DMS79 treated with DMSO at 0.1 percent for 48 hours (cell line): ENCODE results near the gene VIM.
A peak's percentile ranks its signal among the peaks of the same experiment; 100 is the strongest.

ENCODE experiments used
- DNase-seq: peaks from one replicate; lab custom pipeline; 2025; lab: John Stamatoyannopoulos, UW

VIM gene

GRCh38 chr10:17209881-17210280, 18.2 kb upstream of the VIM start:
- no peak for DNase-seq

- DNase-seq = no peak
Observed at GRCh38 chr10:17210361-17210760, 17.7 kb upstream of the VIM start.

- DNase-seq = no peak
Observed at GRCh38 chr10:17212802-17213221, 15.2 kb upstream of the VIM start.

GRCh38 chr10:17213646-17214349, 14.2 kb upstream of the VIM start:
- no peak for DNase-seq

GRCh38 chr10:17214526-17214925, 13.5 kb upstream of the VIM start:
- no peak for DNase-seq

- no peak for DNase-seq
Observed at GRCh38 chr10:17214971-17215781, 12.9 kb upstream of the VIM start.

GRCh38 chr10:17215782-17216122, 12.3 kb upstream of the VIM start:
- DNase-seq = no peak

- no peak for DNase-seq
Observed at GRCh38 chr10:17216217-17216900, 11.7 kb upstream of the VIM start.

GRCh38 chr10:17216901-17217395, 11.1 kb upstream of the VIM start:
- DNase-seq = no peak

- DNase-seq = no peak
Observed at GRCh38 chr10:17217631-17218232, 10.3 kb upstream of the VIM start.

- DNase-seq = peak; percentile 14
Observed at GRCh38 chr10:17219024-17219423, 9.0 kb upstream of the VIM start.

GRCh38 chr10:17220652-17221100, 7.4 kb upstream of the VIM start:
- DNase-seq = no peak

GRCh38 chr10:17222329-17222728, 5.7 kb upstream of the VIM start:
- DNase-seq = no peak

- DNase-seq = no peak
Observed at GRCh38 chr10:17225808-17226207, 2.2 kb upstream of the VIM start.

GRCh38 chr10:17226891-17227303, 1.1 kb upstream of the VIM start:
- no peak for DNase-seq

GRCh38 chr10:17227367-17228090, 512 bp upstream of the VIM start:
- DNase-seq = no peak

GRCh38 chr10:17229016-17229716, 1.1 kb downstream of the VIM start:
- no peak for DNase-seq

- DNase-seq = no peak
Observed at GRCh38 chr10:17229717-17229966, 1.6 kb downstream of the VIM start.

GRCh38 chr10:17229967-17230682, 2.1 kb downstream of the VIM start:
- DNase-seq = peak; percentile 11

GRCh38 chr10:17231788-17232187, 3.7 kb downstream of the VIM start:
- no peak for DNase-seq
